ENCODE data around the gene AQP10.
"Not testable (repeated sequence)": the region's sequence is repeated elsewhere in the genome, so short reads cannot be mapped to it uniquely, and the experiment has no call there.

AQP10 gene

DNA sequence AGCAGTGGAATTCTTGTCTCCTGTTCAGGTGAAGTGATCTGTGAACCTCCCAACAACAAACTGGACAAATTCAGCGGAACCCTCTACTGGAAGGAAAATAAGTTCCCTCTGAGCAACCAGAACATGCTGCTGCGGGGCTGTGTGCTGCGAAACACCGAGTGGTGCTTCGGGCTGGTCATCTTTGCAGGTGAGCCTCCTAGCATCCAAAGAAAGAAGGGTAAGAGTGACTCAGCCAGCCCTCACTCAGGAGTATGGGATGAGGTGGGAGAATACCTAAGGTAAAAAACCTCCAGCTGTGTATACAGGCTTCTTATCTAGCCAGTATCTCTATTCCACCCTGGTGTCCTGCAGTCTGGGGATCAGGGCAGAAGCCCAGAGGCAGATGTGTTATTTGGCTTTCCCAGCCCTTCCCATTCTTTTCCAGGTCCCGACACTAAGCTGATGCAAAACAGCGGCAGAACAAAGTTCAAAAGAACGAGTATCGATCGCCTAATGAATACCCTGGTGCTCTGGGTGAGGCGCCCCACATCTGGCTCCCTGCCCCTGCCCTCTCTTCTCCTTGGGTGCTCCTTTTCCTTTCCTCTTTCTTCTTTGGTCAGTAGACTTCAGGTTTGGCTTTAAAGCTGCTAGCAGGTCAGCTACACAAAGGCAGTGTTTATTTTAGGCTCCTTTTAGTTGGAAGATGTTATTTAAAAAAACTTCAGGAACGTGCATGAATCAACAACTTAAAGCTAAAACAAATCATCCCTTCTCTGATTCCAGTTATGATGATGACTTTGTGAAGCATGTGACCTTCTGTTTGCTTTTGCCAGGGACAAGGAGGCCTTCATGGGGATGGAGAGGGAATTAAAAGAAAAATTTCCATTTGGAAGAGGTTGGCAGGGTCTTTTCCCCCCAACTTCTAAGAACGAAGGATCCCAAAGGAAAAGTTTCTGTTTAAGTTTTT, 13.5 kb downstream of the AQP10 start:
- H3K4me3 ChIP-seq (ENCODE audit: low read length): no peak overlapping the region
- TF ChIP-seq, protein P1, sequence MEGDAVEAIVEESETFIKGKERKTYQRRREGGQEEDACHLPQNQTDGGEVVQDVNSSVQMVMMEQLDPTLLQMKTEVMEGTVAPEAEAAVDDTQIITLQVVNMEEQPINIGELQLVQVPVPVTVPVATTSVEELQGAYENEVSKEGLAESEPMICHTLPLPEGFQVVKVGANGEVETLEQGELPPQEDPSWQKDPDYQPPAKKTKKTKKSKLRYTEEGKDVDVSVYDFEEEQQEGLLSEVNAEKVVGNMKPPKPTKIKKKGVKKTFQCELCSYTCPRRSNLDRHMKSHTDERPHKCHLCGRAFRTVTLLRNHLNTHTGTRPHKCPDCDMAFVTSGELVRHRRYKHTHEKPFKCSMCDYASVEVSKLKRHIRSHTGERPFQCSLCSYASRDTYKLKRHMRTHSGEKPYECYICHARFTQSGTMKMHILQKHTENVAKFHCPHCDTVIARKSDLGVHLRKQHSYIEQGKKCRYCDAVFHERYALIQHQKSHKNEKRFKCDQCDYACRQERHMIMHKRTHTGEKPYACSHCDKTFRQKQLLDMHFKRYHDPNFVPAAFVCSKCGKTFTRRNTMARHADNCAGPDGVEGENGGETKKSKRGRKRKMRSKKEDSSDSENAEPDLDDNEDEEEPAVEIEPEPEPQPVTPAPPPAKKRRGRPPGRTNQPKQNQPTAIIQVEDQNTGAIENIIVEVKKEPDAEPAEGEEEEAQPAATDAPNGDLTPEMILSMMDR (conservative IDR thresholded peaks at IDR 0.05; ENCODE audit: low read length): no peak
- peak; percentile 10 for DNase-seq (ENCODE audit: low read depth)

DNA sequence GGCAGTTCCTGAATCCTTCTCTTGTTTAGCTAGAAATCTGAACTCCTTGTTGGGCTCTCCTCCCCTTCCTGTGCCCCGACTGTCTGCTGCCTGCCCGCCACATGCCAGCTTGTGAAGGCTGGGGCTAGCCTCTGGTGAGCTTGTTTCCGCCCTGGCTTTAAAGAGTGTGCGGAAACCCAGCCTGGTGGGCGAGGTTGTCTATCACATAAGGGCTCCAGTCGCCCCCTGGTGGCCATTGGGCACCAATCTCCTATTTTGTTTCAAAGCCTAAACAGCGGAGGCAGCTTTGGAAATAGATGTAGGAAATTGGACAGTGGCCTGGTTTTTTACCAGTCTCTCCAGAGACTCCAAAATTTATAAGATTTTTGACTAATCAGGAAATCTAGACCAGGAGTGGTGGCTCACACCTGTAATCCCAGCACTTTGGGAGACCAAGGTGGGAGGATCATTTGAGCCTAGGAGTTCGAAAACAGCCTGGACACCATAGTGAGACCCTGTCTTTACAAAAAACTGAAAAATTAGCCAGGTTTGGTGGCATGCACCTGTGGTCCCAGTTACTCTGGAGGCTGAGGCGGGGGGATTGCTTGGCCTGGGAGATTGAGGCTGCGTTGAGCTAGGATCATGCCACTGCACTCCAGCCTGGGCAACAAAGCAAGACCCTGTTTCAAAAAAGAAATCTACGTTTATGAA, 14.3 kb downstream of the AQP10 start:
- no peak overlapping the region for H3K4me3 ChIP-seq (ENCODE audit: low read length)
- TF ChIP-seq, protein P1 (conservative IDR thresholded peaks at IDR 0.05; ENCODE audit: low read length): peak; percentile 86
- DNase-seq (ENCODE audit: low read depth): peak; percentile 84

DNA sequence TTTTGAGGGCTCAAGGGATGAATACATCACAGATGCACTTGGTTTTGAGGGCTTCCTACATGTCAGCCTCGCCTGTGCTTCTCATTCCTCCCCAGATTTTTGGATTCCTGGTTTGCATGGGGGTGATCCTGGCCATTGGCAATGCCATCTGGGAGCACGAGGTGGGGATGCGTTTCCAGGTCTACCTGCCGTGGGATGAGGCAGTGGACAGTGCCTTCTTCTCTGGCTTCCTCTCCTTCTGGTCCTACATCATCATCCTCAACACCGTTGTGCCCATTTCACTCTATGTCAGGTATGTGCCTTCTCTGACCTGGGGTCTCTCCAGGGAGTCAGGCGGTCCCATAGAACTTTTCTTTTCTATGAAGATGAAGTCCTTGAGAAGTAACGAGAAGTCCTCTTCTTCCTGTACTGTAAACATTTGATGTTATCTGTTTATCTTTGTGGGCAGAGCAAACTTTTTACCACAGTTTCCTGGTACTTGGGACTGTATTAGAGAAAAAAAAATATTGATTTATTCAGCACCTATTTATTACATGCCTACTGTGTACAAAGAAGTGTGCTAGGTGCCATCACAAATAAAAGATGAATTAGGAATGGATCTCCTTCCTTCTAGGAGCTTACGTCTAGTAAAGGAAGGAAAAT, 16.5 kb downstream of the AQP10 start:
- TF ChIP-seq, protein P1 (conservative IDR thresholded peaks at IDR 0.05; ENCODE audit: low read length): no peak
- H3K4me3 ChIP-seq (ENCODE audit: low read length): no peak overlapping the region
- DNase-seq (ENCODE audit: low read depth): no peak

DNA sequence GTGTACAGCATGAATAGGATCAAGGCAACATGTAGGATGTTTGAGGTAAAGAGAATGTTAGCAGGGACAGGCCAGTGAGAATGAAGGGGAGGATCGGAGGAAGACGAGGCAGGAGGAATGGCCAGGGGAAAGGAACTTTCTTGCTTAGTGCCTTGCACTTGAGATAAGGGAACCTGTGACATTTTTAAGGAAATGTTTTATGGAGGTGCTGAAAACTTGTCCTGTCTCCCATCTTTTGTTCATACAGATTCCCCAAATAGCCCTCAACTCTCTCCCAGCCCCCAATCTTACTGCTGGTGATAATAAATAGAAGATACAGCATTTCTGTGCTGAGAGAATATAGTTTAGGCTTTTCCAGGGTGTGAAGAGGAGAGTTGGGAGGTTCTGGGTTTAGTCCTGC, 18.0 kb downstream of the AQP10 start:
- TF ChIP-seq, protein P1 (conservative IDR thresholded peaks at IDR 0.05; ENCODE audit: low read length): no peak
- no peak overlapping the region for H3K4me3 ChIP-seq (ENCODE audit: low read length)

DNA sequence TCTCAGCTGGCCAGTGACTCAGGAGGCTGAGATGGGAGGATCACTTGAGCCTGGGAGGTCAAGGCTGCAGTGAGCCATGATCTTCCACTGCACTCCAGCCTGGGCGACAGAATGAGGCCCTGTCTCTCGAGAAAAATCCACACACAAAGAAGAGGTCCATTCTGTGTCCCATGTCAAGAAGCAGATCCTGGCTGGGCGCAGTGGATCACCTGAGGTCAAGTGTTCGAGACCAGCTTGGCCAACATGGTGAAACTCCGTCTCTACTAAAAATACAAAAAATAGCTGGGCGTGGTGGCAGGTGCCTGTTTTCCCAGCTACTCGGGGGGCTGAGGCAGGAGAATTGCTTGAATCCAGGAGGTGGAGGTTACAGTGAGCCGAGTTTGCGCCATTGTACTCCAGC, 20.5 kb downstream of the AQP10 start:
- not testable (repeated sequence) for H3K4me3 ChIP-seq (ENCODE audit: low read length); DNase-seq (ENCODE audit: low read depth)

More for the DNA sequence above, 18.0 kb downstream of the AQP10 start:
- no peak for DNase-seq (ENCODE audit: low read depth)

DNA sequence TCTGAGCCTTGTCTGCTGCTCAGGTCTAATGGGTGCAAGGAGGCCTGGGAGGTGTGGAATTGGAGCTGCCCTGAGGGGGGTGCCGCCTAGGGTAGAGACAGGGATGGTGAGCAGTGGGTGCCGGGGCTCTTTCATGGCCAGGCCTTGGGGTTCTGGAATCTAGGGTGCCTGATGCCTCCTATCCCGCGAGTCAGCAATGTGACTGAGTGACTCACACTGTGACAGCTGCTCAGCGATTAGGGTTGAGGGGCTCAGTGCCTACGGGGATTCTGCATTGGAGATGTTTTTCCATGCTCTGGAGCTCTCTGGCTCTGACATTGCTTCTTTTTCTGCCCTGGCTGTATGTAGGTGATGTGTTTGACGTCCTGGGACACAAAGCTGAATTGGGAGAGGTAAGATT, 21.2 kb downstream of the AQP10 start:
- TF ChIP-seq, protein P1 (conservative IDR thresholded peaks at IDR 0.05; ENCODE audit: low read length): no peak
- DNase-seq (ENCODE audit: low read depth): no peak
- H3K4me3 ChIP-seq (ENCODE audit: low read length): no peak overlapping the region

DNA sequence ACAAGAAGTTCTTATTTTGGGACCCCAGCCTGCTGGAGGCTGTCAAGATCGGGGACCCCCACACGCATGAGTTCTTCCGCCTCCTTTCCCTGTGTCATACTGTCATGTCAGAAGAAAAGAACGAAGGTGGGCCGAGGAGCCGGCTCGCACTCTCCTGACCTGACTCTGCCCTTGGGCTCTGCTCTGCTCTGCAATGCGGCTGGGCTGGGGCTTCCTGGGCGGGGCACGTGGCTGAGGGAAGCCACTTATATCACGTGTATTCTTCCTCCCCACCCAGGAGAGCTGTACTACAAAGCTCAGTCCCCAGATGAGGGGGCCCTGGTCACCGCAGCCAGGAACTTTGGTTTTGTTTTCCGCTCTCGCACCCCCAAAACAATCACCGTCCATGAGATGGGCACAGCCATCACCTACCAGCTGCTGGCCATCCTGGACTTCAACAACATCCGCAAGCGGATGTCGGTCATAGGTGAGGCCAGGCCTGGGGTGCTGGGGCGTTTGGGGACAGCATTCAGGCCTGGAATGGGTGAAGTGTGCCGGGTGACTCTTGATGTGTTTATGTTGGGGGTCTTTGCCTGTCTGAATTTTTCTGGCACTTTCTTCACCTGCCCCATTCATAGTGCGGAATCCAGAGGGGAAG, 22.1 kb downstream of the AQP10 start:
- DNase-seq (ENCODE audit: low read depth): no peak
- no peak overlapping the region for H3K4me3 ChIP-seq (ENCODE audit: low read length)
- TF ChIP-seq, protein P1 (conservative IDR thresholded peaks at IDR 0.05; ENCODE audit: low read length): no peak
